Neural progenitor cell (in vitro differentiated cells): ENCODE data around the gene NKD1.

Experiments used
- EZH2 ChIP-seq: fragments of 200-600 bp; sonication (generic); IDR thresholded peaks from 2 replicates; pipeline ENCODE4 v1.6.1; 2017; ENCODE audit warnings: antibody characterized with exemption, mild to moderate bottlenecking, moderate library complexity
- EZH2phosphoT487 ChIP-seq: fragments of 200-600 bp; sonication (generic); IDR thresholded peaks from 2 replicates; pipeline ENCODE4 v1.6.1; 2017; ENCODE audit warnings: antibody characterized with exemption
- TF ChIP-seq, protein P1 (sequence below): fragments of 200-600 bp; sonication (generic); IDR thresholded peaks from 2 replicates; pipeline ENCODE4 v1.5.1; 2017; ENCODE audit warnings: antibody characterized with exemption, mild to moderate bottlenecking

DNA sequence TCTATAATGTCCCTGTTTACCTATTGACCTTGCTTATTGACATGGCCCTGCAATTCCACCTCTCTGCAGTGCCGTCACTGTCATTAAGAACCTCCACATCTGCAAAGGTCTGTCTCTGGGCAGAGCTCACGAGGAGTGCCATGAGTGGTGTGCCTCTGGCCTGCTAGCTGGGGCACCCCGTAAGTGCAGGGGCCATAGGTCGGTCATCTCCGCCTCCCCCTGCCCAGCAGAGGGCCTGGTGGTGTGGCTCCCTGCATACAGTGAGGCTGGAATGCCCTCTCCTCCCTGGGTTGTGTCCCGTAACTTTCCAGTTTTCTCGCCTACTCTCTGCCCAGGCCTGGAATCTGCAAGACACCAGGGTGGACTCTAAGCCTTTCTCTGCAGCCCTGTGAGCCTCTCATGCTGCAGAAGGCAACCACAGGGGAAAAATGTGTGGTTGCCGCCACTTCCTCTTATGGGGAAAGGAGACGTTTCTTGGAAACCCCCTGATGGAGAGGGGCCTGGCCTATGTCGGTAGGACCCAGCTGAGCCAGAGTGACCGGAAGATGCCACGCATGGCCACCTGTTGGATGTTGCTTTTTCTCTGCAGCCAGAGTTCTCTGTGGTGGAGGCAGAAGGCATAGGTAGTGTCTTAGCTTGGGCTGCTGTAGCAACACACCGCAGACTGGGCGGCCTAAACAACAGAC, 135.6 kb downstream of the NKD1 start:
- TF ChIP-seq EZH2phosphoT487 (no peak), EZH2 (no peak)
- TF ChIP-seq, protein P1, sequence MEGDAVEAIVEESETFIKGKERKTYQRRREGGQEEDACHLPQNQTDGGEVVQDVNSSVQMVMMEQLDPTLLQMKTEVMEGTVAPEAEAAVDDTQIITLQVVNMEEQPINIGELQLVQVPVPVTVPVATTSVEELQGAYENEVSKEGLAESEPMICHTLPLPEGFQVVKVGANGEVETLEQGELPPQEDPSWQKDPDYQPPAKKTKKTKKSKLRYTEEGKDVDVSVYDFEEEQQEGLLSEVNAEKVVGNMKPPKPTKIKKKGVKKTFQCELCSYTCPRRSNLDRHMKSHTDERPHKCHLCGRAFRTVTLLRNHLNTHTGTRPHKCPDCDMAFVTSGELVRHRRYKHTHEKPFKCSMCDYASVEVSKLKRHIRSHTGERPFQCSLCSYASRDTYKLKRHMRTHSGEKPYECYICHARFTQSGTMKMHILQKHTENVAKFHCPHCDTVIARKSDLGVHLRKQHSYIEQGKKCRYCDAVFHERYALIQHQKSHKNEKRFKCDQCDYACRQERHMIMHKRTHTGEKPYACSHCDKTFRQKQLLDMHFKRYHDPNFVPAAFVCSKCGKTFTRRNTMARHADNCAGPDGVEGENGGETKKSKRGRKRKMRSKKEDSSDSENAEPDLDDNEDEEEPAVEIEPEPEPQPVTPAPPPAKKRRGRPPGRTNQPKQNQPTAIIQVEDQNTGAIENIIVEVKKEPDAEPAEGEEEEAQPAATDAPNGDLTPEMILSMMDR = no peak
